HG02571 (cell line): ENCODE data around the gene TMPRSS4.

Experiments used
- ATAC-seq: cut with Tn5 transposase; IDR thresholded peaks from one replicate; pipeline ENCODE4 v1.9.1; 2021; ENCODE audit warnings: mild to moderate bottlenecking, moderate library complexity; ENCODE audit not compliant: unreplicated experiment

The TMPRSS4 gene, protein sequence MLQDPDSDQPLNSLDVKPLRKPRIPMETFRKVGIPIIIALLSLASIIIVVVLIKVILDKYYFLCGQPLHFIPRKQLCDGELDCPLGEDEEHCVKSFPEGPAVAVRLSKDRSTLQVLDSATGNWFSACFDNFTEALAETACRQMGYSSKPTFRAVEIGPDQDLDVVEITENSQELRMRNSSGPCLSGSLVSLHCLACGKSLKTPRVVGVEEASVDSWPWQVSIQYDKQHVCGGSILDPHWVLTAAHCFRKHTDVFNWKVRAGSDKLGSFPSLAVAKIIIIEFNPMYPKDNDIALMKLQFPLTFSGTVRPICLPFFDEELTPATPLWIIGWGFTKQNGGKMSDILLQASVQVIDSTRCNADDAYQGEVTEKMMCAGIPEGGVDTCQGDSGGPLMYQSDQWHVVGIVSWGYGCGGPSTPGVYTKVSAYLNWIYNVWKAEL

DNA sequence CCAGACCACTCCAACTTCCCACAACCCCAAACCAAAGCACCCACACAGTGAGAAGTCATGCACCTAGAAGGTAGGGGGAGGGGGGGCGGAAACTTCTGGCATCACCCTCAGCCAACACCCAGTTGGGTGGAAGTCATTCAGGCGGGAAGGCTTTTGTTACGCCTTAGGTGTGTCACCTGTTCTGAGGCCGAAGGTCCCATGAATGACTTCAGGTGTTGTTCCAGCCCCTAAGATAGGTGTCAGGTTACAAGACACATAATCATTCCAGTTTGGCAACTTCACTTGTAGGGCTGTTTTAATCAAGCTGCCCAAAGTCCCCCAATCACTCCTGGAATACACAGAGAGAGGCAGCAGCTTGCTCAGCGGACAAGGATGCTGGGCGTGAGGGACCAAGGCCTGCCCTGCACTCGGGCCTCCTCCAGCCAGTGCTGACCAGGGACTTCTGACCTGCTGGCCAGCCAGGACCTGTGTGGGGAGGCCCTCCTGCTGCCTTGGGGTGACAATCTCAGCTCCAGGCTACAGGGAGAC, at the start of gene TMPRSS4:
Gene TMPRSS4, plus strand, starts transcription at position 325 of the 528 bp plus-strand sequence. CDS start 225 bp downstream, outside the sequence.
- ATAC-seq = no peak

DNA sequence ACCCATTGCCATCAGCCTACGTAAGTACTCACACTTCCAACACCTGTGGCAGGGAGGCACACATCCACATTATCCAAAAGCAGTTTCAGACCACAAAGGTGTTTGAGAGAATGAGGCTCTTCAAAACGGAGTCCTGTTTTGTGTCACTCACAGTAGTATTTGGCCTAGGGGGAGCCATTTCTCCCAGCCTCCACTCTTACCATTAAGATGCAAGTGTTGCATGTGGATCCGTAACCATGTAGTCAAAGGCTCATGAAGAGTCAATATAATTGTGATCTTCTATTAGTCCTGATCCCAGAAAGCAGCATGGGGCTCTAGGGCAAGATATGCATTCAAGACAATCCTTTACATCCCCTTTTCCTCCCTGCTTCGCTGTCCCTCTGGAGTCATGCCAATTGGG, 49.2 kb upstream of the TMPRSS4 start:
- ATAC-seq = no peak

DNA sequence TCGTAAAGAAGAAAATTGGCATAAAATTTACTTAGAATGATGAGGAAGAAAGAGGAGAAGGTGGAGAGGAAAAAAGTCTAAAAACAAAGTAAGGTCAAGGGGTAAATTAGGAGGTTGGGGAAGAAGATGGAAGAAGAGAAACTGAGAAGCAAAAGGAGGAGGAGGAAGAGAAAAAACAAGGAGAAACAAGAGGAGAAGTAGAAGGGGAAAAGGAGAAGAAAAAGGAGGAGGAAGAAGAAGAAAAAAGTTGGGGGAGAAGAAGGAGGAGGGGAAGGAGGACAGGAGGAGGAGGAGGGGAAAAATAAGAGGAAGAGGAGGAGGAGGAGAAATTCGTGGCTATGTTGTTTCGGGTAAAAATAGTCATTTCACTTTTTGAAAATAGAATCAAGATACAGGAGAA, 48.3 kb upstream of the TMPRSS4 start:
- ATAC-seq = no peak

DNA sequence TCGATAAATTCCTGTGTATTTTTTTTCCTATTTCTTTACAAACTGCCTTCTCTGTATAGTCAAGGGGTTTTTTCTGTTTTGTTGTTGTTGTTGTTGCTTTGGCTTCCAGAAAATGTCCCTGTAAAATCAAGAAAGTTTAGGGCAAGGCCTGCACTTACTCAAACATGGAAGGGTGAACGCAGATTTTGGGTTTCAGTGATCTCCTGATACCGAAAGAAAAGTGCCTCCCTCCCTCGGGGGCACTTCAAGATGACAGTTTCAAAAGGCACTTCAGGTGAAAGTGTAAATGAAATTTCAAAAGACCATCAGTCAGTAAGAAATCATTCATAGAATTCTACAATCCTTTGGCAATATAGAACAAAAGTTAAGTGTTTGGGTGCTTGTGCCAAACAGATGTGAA, 43.4 kb upstream of the TMPRSS4 start:
- ATAC-seq = no peak

DNA sequence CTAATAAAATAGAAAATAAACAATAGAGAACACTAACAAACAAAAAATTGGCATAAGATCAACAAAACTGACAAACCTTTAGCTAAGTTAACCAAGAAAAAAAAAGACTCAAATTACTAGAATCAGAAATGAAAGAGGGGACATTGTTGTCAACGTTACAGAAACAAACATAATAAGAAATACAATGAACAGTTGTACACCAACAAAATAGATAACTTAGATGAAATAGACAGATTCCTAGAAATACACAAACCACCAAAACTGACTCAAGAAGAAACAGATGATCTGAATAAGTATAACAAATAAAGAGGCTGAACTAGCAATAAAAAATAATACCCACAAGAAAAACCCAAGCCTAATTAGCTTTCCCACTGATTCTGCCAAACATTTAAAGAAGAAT, 34.7 kb upstream of the TMPRSS4 start:
- no peak for ATAC-seq

DNA sequence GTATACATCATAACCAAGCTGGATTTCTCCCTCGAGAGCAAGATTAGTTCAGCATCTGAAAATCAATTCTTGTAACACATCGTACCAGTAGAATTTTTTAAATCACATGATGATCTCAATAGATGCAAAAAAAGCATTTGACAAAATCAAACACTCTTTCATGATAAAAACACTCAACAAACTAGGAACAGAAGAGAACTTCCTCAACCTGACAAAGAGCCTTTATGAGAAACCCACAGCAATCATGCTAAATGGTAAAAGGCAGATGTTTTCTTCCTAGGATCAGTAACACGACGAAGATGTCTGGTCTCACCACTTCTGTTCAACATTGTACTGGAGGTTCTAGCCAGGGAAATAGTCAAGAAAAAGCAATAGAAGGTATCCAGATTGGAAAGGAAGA, 34.1 kb upstream of the TMPRSS4 start:
- ATAC-seq = no peak

DNA sequence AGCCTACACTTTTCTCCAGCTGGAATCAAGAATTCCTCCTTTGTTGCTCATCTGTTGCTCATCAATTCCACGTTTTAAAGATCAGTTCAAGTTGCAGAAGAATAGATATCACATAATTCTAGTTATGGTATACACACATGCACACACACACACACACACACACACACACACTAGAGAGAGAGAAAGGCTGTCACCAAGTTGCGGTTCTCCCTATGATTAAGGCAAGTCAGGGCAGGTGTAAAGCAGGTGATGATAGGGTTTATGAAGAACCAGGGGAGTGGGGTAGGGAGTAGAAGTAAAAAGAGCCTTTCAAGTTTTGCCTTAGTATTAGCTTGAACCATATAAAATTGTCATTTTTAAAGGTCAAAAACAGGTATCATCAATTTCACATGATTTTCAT, 31.7 kb upstream of the TMPRSS4 start:
- no peak for ATAC-seq

DNA sequence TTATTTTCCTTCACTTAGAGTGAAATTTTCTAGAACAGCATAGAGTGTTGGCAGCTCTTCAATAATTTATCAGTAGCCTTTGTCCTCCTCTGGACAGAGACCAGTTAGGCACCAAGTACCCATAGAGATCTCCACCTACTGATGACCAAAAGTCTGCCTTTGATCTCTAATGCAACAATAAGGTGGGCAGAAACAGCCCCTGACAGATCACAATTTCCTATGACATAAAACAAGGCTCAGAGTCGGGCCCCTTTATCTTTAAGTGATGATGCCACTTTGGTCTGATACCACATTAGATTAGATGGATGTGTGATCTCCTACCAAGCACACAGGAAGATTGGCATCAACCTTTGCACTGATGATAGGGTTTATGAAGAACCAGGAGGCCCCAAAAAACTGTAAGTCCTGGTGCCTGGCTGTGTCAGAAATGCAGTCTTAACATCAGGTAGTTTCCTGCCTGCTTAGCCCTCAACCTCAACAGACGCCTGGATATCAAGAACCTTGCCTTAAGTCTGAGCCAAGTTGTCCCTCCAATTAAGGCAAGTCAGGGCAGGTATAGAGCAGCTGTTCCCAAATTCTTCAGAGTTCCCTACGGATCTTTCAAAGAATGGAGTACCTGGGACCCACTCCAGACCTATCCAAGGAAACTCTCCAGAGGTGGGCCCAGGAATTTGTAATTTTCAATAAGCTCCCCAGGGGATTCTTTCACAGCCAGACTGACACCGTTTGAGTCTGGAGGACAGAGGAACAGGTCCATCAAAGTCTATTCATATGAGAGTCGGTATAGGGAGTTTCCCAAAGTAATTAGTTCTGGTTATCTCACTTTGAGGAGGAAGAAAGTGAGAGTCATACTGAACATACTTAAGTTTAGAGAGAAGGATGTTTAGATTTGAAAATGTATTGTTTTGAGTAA, 30.6 kb upstream of the TMPRSS4 start:
- no peak for ATAC-seq

DNA sequence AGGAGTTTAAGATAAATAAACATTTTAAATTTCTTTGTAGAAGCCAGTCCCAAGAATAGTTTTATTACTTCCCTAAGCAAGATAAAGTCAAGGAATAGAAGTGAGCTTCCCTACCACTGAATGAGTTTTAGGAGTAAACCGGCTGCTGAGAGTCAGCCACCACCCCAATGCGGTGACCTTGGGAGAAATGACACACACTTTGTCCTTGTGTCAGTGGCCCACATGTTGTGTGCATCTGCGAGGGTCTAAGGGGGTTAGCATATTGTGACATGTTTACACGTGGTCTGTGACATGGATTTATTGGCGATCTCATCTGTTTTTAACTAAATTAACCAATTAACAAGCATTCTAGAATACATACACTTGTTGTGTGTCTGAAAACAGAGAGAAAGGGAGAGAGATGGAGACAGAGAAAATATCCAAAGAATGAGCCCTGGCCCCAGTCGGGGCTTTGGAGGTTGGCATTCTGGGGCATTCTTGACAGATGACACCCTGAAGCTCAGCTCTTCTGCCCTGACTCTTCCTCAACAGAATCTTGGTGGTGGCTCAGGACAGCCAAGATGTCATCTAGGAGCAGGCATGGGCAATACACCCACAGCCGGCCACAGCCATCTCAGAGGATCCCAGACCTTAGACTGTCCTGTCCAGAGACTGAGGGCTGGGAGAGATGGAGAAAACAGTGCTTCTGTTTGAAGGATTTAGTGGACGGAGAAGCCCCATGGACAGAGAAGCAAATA, 29.7 kb upstream of the TMPRSS4 start:
- no peak for ATAC-seq

DNA sequence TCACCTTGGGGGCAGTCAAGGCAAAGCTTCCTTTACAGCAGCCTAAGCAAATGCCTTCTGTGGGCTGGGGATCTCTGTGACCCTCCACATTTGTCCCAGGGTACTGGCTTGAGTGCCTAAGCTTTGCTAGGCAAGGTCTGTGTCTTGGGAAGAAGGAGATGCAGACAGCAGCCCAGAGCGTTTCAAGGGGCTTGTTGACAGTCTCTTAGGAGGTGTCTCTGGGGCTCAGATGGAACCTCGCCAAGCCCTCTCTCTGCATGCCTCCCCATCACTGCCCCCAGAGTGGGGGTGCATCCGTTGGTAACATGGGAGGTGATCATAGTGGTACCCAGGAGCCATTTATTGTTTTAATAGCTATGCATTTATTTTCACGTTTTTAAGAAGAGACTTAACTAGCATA, 29.1 kb upstream of the TMPRSS4 start:
- ATAC-seq = no peak

DNA sequence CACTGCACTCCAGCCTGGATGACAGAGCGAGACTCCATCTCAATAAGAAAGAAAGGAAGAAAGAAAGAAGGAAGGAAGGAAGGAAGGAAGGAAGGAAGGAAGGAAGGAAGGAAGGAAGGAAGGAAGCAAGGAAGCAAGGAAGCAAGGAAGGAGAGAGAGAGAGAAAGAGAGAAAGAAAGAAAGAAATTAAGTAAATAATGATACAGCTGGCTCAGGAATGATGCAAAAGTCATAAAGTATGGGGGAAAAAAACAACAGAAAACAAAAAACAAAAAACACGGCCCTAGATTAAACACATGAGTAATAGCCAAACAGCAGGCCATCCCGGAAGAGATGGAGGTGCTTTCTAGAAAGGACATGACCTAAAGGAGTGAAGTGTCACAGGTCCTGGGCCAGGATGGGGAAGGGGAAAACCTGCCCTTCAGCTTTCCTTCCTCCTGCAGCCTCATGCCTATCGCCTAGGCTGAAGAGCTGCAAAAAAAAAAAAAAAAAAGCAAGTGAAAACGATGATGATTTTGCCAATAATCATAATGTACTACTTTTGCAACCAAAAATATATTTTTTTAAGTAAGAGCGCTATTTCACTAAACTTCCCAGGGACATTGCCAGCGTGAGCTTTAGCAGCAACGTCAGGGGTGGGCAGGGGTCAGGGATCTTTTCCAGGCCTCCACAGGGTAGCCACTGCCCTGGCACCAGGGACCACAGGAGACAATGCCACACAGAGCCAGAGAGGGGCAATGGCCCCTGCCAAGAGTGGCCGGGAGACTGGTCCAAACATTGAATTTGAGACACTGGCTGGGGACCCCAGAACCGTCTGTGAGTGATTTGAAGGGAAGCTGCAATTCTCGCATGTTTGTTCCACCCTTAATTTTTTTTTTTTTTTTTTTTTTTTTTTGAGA, 28.2 kb upstream of the TMPRSS4 start:
- ATAC-seq = no peak

DNA sequence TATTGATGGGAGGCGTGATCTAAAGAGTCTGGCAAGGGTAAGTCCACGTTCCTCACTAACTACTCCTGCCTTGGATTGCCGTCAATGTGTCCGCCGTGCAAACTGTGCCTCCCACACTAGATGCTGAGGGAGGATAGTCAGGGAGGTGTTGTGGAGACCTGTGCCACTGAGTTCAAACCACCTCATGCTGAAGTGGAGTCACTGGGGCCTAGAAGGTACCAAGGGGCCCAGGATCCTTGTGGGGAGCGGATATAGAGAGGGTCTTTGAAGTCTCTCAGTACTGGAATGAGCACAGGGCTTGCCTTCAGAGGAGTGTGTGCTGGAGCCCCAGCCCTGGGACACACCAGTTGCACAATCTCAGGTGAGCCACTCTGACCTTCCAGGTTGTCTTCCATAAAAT, 27.1 kb upstream of the TMPRSS4 start:
- ATAC-seq = no peak

DNA sequence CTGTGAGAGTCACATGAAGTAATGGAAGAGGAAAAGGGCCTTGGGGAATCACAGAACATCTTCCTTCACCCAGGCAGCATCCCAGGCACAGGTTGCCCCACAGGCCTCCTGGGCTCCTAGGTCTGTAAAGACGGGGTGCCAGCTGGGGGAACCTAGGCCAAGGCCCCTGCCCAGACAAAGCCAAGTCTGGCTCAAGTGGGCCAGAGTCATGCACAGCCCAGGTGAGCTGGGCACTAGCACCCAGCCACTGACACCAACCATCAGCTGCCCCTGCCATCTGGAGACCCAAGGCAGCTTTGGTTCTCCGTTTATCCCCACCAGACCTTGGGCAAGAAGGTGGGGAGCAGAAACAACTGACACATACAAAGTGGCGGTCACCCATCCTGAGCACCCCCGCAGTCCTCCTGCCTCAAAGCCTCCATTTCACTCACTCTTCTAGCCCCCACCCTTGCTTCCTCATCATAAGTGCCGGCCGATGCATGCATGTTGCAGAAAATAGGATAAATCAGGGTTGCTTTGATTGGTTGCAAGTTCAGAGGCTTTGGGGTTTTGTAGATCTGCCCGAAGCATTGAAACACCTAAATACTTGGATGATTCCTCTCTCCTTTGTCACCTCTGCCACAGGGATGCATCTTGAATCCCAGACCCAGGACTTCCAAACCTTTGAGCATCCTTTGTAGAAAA, 26.5 kb upstream of the TMPRSS4 start:
- ATAC-seq = no peak

DNA sequence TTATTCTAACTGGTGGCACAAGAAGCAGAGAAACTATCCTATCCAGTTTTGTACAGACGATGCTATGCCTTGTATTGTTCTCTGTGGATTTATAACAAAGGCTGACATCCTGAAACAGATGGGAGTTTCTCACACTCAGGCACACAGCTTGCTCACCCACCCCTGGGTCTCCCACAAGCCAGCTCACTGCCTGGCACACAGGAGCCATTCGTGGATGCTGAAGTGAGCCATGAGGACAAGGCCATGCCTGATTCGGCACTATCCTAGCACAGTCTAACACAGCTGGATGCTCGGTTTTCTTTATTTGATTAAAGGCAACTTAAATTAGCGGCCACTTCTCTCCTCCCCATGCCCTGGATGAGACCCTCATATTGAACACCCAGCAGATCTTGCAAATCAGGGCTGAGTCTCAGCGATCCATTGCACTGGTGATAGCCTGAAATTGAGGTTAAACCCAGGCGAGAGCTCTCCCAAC, 25.7 kb upstream of the TMPRSS4 start:
- ATAC-seq = no peak

DNA sequence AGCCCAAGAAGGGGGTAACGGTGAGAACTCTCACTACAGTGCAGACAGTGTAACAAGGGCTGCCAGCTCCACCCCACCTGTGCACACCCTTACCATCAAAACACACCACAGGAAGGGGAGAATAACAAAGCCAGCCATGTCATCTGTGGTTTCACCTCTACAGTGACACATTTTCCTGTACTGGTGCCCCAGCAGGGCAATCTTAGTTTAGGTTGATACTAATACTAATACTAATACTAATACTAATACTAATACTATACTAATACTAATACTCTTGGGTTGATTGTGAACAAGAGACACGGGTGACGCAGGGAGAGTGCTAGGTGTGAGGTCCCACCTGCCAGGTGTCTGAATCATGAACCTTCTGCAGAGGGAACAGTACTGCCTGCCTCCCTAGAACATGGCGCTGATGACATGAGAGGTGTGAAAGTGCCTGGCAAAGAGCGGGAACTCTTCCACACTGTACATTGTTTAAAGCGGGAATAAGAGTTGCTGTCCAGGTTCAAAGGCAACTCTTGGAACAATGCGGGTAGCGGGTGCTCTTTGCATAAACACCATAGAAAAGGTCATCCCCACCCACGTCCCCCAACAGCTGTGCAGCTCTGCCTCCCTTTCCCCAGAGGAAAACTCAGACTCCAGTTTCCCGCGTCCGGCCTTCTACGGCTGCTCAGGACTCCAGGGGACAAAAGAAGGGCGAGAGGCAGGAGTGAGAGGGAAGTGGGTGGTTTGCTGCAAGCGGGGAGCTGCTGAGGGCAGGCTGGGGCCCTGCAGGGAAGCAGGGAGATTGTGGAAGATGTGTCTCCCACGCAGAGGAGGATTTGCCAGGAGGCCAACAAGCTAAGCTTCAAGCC, 25.0 kb upstream of the TMPRSS4 start:
- ATAC-seq = no peak

DNA sequence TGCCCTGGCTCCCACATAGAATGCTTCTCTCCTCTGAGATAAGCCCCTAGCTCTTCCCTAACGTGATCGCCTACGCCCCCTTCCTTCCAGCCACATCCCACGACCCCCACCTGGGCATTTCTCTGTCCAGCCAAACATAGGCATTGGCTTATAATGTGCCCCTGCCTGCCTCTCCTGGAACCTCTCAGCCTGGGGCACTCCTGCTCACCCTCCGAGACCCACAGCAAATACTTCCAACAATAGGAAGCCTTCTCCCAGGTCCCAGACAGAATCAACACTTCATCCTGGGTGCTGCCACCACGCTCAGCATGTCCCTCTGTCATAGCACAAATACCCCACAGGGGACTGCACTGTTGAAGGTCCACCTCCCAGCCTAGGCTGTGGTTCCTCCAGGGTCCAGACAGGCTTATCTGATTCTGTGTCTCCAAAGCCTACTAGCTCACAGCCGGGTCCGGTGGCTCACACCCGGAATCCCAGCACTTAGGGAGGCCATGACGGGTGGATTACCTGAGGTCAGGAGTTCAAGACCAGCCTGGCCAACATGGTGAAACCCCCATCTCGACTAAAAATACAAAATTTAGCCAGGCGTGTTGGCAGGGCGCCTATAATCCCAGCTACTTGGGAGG, 24.2 kb upstream of the TMPRSS4 start:
- no peak for ATAC-seq

DNA sequence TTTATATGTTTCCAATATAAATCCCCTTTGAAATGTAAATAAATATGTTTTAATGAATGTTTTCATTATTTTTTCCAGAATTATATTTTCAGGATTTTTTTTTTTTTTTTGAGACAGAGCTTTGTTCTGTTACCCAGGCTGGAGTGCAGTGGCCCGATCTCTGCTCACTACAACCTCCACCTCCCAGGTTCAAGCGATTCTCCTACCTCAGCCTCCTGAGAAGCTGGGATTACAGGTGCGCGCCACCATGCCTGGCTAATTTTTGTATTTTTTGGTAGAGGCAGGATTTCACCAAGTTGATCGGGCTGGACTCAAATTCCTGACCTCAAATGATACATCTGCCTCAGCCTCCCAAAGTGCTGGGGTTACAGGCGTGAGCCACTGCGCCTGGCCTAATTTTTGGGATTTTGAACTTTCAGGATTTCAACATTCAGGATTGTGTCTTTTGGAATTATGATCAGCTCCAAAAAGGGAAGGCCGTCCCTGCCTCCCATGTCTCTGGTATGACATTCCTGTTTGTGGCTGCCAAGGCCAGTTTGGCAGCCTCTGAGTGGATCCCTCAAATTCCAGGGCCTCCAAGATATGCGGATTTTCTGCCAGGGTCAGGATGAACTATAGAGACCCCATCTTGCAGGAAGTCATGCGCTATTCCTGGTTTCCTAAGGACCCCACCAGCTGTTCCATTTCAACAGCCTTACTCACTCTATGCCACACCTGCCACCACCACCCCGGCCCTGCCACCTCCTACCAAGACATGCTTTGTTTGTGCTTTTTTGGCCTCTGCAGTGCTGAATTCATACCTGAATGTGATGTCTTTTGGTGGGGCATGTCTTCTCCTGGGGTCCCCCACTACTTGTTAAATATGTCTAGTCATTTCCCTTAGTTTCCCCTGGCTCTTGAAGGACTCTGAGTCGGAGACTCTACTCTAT, 21.9 kb upstream of the TMPRSS4 start:
- no peak for ATAC-seq
